HCT116 (cell line): ENCODE measurements around the gene TMEM169. TPM values are rescaled to one million over a fixed set of nuclear protein-coding genes. Genes with fewer than 3 reads are reported as not detected.

Experiments
- ATAC-seq: fragments of 200-7000 bp; cut with Tn5 transposase; 2 replicates; pipeline ENCODE4 v1.9.1; 2020; ENCODE audit warnings: mild to moderate bottlenecking, moderate library complexity
- BruUV-seq: library from RNA; stranded (reverse); fragments of 400-500 nt; replicated peaks from 2 replicates; lab custom pipeline; 2021; lab: Mats Ljungman, UMichigan
- CTCF ChIA-PET: fragments of 300-600 bp; sonication (Branson Sonifier 250); formaldehyde crosslinking; loops from one replicate; lab custom pipeline; 2021; ENCODE audit warnings: antibody characterized with exemption; lab: Charles Lee
- POLR2A ChIA-PET: fragments of 300-600, 350-600 bp; sonication (Branson Sonifier 250); formaldehyde crosslinking; loops from one replicate; lab custom pipeline; 2021; ENCODE audit warnings: antibody characterized with exemption; lab: Charles Lee
- RAD21 ChIA-PET, 2 experiments: fragments of 300-600 bp; sonication (Branson Sonifier 250); formaldehyde crosslinking; loops; one replicate each; lab custom pipeline; 2023; ENCODE audit warnings: low total read pairs in 2 of 2; ENCODE audit not compliant: uncharacterized antibody in 2 of 2, unreplicated experiment in 2 of 2, low non-redundant PET in 1 of 2; lab: Charles Lee
- DNase-seq: peaks from one replicate; pipeline ENCODE4 v3.0.0-alpha.2; 2010; ENCODE audit warnings: low read depth, low spot score
- H2AFZ ChIP-seq: fragments of 200-600 bp; shearing (Covaris generic), sonication (generic); 2 replicates; pipeline ENCODE4 v1.6.1; 2017; ENCODE audit warnings: low read depth, mixed run types, mixed read lengths, antibody characterized with exemption, low read length; ENCODE audit not compliant: poor library complexity, severe bottlenecking
- H3K27ac ChIP-seq: 2 replicates; pipeline ENCODE4 v1.5.1; 2012; ENCODE audit warnings: low read depth, low read length
- H3K27me3 ChIP-seq: fragments of 200-600 bp; sonication (generic); 2 replicates; pipeline ENCODE4 v1.6.1; 2016; ENCODE audit warnings: mixed run types, low read length, mixed read lengths; ENCODE audit not compliant: insufficient read depth
- H3K36me3 ChIP-seq, 2 experiments: fragments of 200-500 bp in 1 of 2; fragments of 200-600 bp in 1 of 2; sonication (Bioruptor generic) in 1 of 2; sonication (generic) in 1 of 2; 2 replicates each; pipeline versions ENCODE4 v1.5.1 to v1.6.1; 2014 to 2016; ENCODE audit warnings: low read length in 2 of 2, inconsistent platforms in 1 of 2, mixed read lengths in 1 of 2, mixed run types in 1 of 2; ENCODE audit not compliant: insufficient read depth in 2 of 2, control insufficient read depth in 1 of 2
- H3K4me1 ChIP-seq, 2 experiments: fragments of 200-600 bp in 1 of 2; sonication (generic) in 1 of 2; 2 replicates each; pipeline versions ENCODE4 v1.5.1 to v1.6.1; 2012 to 2017; ENCODE audit warnings: low read length in 2 of 2, inconsistent platforms in 1 of 2, mild to moderate bottlenecking in 1 of 2, mixed read lengths in 1 of 2, mixed run types in 1 of 2, moderate library complexity in 1 of 2; ENCODE audit not compliant: insufficient read depth in 2 of 2, control insufficient read depth in 1 of 2
- H3K4me2 ChIP-seq: fragments of 200-600 bp; sonication (generic); 2 replicates; pipeline ENCODE4 v1.6.1; 2017; ENCODE audit warnings: mixed run types, low read length, mixed read lengths
- H3K4me3 ChIP-seq, 2 experiments: fragments of 200-600 bp in 1 of 2; sonication (generic) in 1 of 2; replicated peaks in 1 of 2; 2 replicates each; pipeline ENCODE4 v1.5.1; 2011 to 2016; ENCODE audit warnings: low read length in 2 of 2, control low read depth in 1 of 2, low read depth in 1 of 2, mild to moderate bottlenecking in 1 of 2, mixed read lengths in 1 of 2, mixed run types in 1 of 2
- H3K79me2 ChIP-seq: fragments of 200-600 bp; sonication (generic); 2 replicates; pipeline ENCODE4 v1.6.1; 2017; ENCODE audit warnings: mild to moderate bottlenecking, mixed run types, low read length, moderate library complexity, mixed read lengths; ENCODE audit not compliant: insufficient read depth
- H3K9ac ChIP-seq: fragments of 200-600 bp; sonication (generic); 2 replicates; pipeline ENCODE4 v1.6.1; 2016; ENCODE audit warnings: low read length, mixed read lengths
- H3K9me2 ChIP-seq: fragments of 200-600 bp; sonication (generic), shearing (Covaris generic); 2 replicates; pipeline ENCODE4 v1.6.1; 2017; ENCODE audit warnings: mixed run types, mild to moderate bottlenecking, moderate library complexity; ENCODE audit not compliant: insufficient read depth
- H3K9me3 ChIP-seq, 2 experiments: fragments of 200-500 bp in 1 of 2; fragments of 200-600 bp in 1 of 2; sonication (Bioruptor generic) in 1 of 2; sonication (generic) in 1 of 2; 2 replicates each; pipeline ENCODE4 v1.6.1; 2014 to 2017; ENCODE audit warnings: low read length in 2 of 2, mixed read lengths in 2 of 2, inconsistent platforms in 1 of 2, low read depth in 1 of 2, mild to moderate bottlenecking in 1 of 2, mixed run types in 1 of 2, moderate library complexity in 1 of 2; ENCODE audit not compliant: control insufficient read depth in 1 of 2, insufficient read depth in 1 of 2
- H4K20me1 ChIP-seq: fragments of 200-600 bp; sonication (generic), shearing (Covaris generic); 2 replicates; pipeline ENCODE4 v1.6.1; 2017; ENCODE audit warnings: mixed run types, mild to moderate bottlenecking, moderate library complexity; ENCODE audit not compliant: insufficient read depth
- CEBPB ChIP-seq: IDR thresholded peaks from 2 replicates; pipeline ENCODE4 v1.6.1; 2012; ENCODE audit warnings: low read depth
- EGR1 ChIP-seq: IDR thresholded peaks from 2 replicates; pipeline ENCODE4 v1.6.1; 2012; ENCODE audit warnings: low read depth
- ELF1 ChIP-seq: IDR thresholded peaks from 2 replicates; pipeline ENCODE4 v1.6.1; 2012; ENCODE audit warnings: low read depth, borderline replicate concordance
- EZH2 ChIP-seq: fragments of 200-600 bp; sonication (generic); IDR thresholded peaks from 2 replicates; pipeline ENCODE4 v1.6.1; 2017; ENCODE audit warnings: antibody characterized with exemption, mixed run types
- FOSL1 ChIP-seq: IDR thresholded peaks from 2 replicates; pipeline ENCODE4 v1.6.1; 2012; ENCODE audit warnings: low read depth
- MAX ChIP-seq: IDR thresholded peaks from 2 replicates; pipeline ENCODE4 v1.6.1; 2012
- POLR2A ChIP-seq: IDR thresholded peaks from 2 replicates; pipeline ENCODE4 v1.7.0; 2011; ENCODE audit warnings: borderline replicate concordance; ENCODE audit not compliant: insufficient read depth, insufficient read length; ENCODE audit errors: extremely low read depth
- POLR2AphosphoS5 ChIP-seq: IDR thresholded peaks from 2 replicates; pipeline ENCODE4 v1.6.1; 2011; ENCODE audit warnings: mild to moderate bottlenecking, low read depth, low read length, moderate library complexity
- REST ChIP-seq: IDR thresholded peaks from 2 replicates; pipeline ENCODE4 v1.6.1; 2012; ENCODE audit warnings: low read depth
- SP1 ChIP-seq: IDR thresholded peaks from 2 replicates; pipeline ENCODE4 v1.6.1; 2012; ENCODE audit warnings: low read depth
- SRF ChIP-seq: IDR thresholded peaks from 2 replicates; pipeline ENCODE4 v1.6.1; 2012; ENCODE audit warnings: low read depth
- TCF7L2 ChIP-seq: IDR thresholded peaks from 2 replicates; pipeline ENCODE4 v1.7.0; 2011; ENCODE audit warnings: borderline replicate concordance, inconsistent platforms; ENCODE audit not compliant: insufficient read depth, insufficient read length; ENCODE audit errors: extremely low read depth
- YY1 ChIP-seq: IDR thresholded peaks from 2 replicates; pipeline ENCODE4 v1.6.1; 2011; ENCODE audit warnings: low read length, low read depth, moderate library complexity, mild to moderate bottlenecking; ENCODE audit not compliant: insufficient replicate concordance; ENCODE audit errors: extremely low read depth
- ZFX ChIP-seq: fragments of 450-650 bp; IDR thresholded peaks from 2 replicates; pipeline ENCODE4 v1.6.1; 2017
- ZNF274 ChIP-seq: fragments of 200-500 bp; sonication (Bioruptor generic); IDR thresholded peaks from 2 replicates; pipeline ENCODE4 v1.6.1; 2014; ENCODE audit warnings: mild to moderate bottlenecking, low read depth, low read length, inconsistent platforms
- intact Hi-C: fragments of 100-400 bp; cut with micrococcal nuclease; formaldehyde crosslinking; loops from 2 replicates; pipeline ENCODE4 v1.10.0; 2022
- total RNA-seq: library from RNA; stranded (reverse); gene quantifications from one replicate; pipeline ENCODE4 v1.2.1, GENCODE V29; 2021; ENCODE audit not compliant: unreplicated experiment
- TF ChIP-seq, protein P1 (sequence below), 3 experiments: fragments of 200-600 bp in 1 of 3; sonication (generic) in 1 of 3; IDR thresholded peaks in 2 of 3; conservative IDR thresholded peaks in 1 of 3; 2 replicates each; pipeline ENCODE4 v1.5.1; 2012 to 2017; ENCODE audit warnings: low read depth in 2 of 3, low read length in 2 of 3, antibody characterized with exemption in 1 of 3, borderline replicate concordance in 1 of 3, control low read depth in 1 of 3, mild to moderate bottlenecking in 1 of 3, mixed read lengths in 1 of 3, mixed run types in 1 of 3, moderate library complexity in 1 of 3; ENCODE audit not compliant: insufficient read depth in 1 of 3
- TF ChIP-seq, protein P2 (sequence below): IDR thresholded peaks from 2 replicates; pipeline ENCODE4 v1.6.1; 2012

TMEM169 gene
- total RNA-seq, 1 experiment from 2014 or later: 0.42 TPM

- no TSS peak for BruUV-seq
- POLR2A ChIA-PET: no interaction called here
- H3K9ac ChIP-seq: no peak overlapping the region
- H3K4me2 ChIP-seq: no peak overlapping the region
- no peaks in the 10 kb centered on the region for H3K9me3 ChIP-seq
- no peaks in the 10 kb centered on the region for H3K9me2 ChIP-seq
- H3K4me1 ChIP-seq: peaks cover 7 to 18% of the 10 kb centered on the region in 2 experiments; a peak in 3 of 4 replicates
- intact Hi-C loops: no loop called here
- RAD21 ChIA-PET: no interaction called here
- CTCF ChIA-PET: no interaction called here
- no peak overlapping the region for H3K27ac ChIP-seq
- no peak for TF ChIP-seq EGR1
- TF ChIP-seq SRF: no peak
- TF ChIP-seq, protein P1, sequence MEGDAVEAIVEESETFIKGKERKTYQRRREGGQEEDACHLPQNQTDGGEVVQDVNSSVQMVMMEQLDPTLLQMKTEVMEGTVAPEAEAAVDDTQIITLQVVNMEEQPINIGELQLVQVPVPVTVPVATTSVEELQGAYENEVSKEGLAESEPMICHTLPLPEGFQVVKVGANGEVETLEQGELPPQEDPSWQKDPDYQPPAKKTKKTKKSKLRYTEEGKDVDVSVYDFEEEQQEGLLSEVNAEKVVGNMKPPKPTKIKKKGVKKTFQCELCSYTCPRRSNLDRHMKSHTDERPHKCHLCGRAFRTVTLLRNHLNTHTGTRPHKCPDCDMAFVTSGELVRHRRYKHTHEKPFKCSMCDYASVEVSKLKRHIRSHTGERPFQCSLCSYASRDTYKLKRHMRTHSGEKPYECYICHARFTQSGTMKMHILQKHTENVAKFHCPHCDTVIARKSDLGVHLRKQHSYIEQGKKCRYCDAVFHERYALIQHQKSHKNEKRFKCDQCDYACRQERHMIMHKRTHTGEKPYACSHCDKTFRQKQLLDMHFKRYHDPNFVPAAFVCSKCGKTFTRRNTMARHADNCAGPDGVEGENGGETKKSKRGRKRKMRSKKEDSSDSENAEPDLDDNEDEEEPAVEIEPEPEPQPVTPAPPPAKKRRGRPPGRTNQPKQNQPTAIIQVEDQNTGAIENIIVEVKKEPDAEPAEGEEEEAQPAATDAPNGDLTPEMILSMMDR (IDR thresholded peaks at IDR 0.05 in 2 of 3, conservative IDR thresholded peaks at IDR 0.05 in 1 of 3; ENCODE audit: borderline replicate concordance in 1 of 3, insufficient read depth in 1 of 3, low read depth in 2 of 3, low read length in 2 of 3): no peak
- TF ChIP-seq CEBPB: no peak
- TF ChIP-seq TCF7L2: no peak
- no peak for TF ChIP-seq EZH2
- no peak for TF ChIP-seq POLR2AphosphoS5
- no peak for TF ChIP-seq ELF1
- TF ChIP-seq POLR2A: no peak
- no peak for TF ChIP-seq SP1
- TF ChIP-seq REST: no peak
- no peak for TF ChIP-seq FOSL1
- TF ChIP-seq YY1: no peak
- no peak for TF ChIP-seq MAX
- no peak for TF ChIP-seq ZNF274
- TF ChIP-seq, protein P2, sequence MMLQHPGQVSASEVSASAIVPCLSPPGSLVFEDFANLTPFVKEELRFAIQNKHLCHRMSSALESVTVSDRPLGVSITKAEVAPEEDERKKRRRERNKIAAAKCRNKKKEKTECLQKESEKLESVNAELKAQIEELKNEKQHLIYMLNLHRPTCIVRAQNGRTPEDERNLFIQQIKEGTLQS: no peak
- TF ChIP-seq ZFX: no peak
- DNase-seq: no peak
- H4K20me1 ChIP-seq: no peaks in the 10 kb centered on the region
- no peaks in the 10 kb centered on the region for H3K36me3 ChIP-seq
- H3K4me3 ChIP-seq: no peak overlapping the region
- H2AFZ ChIP-seq: no peak overlapping the region
- H3K79me2 ChIP-seq: no peaks in the 10 kb centered on the region
- ATAC-seq: no peak
- H3K27me3 ChIP-seq: no peaks in the 10 kb centered on the region
Observed at GRCh38 chr2:216055680-216056079, 26.0 kb upstream of the TMEM169 start.
